A549 (cell line): ENCODE measurements around the gene BTAF1.

ENCODE experiments used
- NR3C1 ChIP-seq: fragments of >200 bp; sonication (Bioruptor Twin); formaldehyde crosslinking; IDR thresholded peaks from 3 replicates; pipeline ENCODE4 v1.6.1; 2017
- RAD21 ChIP-seq, 2 experiments: fragments of >200 bp in 1 of 2; sonication (Bioruptor Twin) in 1 of 2; formaldehyde crosslinking in 1 of 2; IDR thresholded peaks in 1 of 2; conservative IDR thresholded peaks in 1 of 2; 2 replicates in 1 of 2; 3 replicates in 1 of 2; pipeline ENCODE4 v1.6.1; 2012 to 2018; ENCODE audit warnings: inconsistent platforms in 1 of 2
- TF ChIP-seq, protein P1 (sequence below): fragments of >200 bp; sonication (Bioruptor Twin); formaldehyde crosslinking; IDR thresholded peaks from 3 replicates; pipeline ENCODE4 v1.5.1; 2016
- TF ChIP-seq, protein P2 (sequence below): fragments of 150-350 bp; IDR thresholded peaks from 2 replicates; pipeline ENCODE4 v1.6.1; 2014; ENCODE audit warnings: low read depth, mild to moderate bottlenecking, low read length
- TF ChIP-seq, protein P3 (sequence below): IDR thresholded peaks from 2 replicates; pipeline ENCODE4 v1.6.1; 2012

DNA sequence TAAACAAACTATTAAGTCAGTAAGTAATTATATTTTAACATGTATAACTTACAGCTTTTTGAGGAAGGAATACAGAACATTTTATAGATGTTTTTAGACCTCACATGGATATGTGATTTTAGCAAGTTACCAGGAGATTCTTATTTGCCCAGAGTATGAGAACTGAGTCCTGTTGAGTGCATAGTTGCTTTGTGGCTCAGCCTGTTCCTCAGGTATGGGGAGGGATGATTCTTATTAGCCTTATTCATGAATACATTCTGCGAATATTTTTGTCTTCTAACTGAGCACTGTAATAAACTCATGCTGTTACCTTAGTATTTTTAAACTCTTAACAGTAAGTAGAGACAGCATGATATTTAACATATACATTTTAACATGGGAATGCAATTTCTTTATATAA lies 17.9 kb downstream of the BTAF1 start:
- TF ChIP-seq NR3C1 (no peak), RAD21 (conservative IDR thresholded peaks at IDR 0.05 in 1 of 2, IDR thresholded peaks at IDR 0.05 in 1 of 2) (no peak)
- TF ChIP-seq, protein P1, sequence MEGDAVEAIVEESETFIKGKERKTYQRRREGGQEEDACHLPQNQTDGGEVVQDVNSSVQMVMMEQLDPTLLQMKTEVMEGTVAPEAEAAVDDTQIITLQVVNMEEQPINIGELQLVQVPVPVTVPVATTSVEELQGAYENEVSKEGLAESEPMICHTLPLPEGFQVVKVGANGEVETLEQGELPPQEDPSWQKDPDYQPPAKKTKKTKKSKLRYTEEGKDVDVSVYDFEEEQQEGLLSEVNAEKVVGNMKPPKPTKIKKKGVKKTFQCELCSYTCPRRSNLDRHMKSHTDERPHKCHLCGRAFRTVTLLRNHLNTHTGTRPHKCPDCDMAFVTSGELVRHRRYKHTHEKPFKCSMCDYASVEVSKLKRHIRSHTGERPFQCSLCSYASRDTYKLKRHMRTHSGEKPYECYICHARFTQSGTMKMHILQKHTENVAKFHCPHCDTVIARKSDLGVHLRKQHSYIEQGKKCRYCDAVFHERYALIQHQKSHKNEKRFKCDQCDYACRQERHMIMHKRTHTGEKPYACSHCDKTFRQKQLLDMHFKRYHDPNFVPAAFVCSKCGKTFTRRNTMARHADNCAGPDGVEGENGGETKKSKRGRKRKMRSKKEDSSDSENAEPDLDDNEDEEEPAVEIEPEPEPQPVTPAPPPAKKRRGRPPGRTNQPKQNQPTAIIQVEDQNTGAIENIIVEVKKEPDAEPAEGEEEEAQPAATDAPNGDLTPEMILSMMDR, result no peak
- TF ChIP-seq, protein P2, sequence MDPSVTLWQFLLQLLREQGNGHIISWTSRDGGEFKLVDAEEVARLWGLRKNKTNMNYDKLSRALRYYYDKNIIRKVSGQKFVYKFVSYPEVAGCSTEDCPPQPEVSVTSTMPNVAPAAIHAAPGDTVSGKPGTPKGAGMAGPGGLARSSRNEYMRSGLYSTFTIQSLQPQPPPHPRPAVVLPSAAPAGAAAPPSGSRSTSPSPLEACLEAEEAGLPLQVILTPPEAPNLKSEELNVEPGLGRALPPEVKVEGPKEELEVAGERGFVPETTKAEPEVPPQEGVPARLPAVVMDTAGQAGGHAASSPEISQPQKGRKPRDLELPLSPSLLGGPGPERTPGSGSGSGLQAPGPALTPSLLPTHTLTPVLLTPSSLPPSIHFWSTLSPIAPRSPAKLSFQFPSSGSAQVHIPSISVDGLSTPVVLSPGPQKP, result no peak
- TF ChIP-seq, protein P3, sequence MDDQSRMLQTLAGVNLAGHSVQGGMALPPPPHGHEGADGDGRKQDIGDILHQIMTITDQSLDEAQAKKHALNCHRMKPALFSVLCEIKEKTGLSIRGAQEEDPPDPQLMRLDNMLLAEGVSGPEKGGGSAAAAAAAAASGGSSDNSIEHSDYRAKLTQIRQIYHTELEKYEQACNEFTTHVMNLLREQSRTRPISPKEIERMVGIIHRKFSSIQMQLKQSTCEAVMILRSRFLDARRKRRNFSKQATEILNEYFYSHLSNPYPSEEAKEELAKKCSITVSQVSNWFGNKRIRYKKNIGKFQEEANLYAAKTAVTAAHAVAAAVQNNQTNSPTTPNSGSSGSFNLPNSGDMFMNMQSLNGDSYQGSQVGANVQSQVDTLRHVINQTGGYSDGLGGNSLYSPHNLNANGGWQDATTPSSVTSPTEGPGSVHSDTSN, result no peak
